Epithelial cell of proximal tubule (primary cell): ENCODE measurements around the gene SETDB2. TPM values are rescaled to one million over a fixed set of nuclear protein-coding genes. Genes with fewer than 3 reads are reported as not detected.

ENCODE experiments used
- DNase-seq: peaks from one replicate; pipeline ENCODE4 v3.0.0-alpha.2; 2011; ENCODE audit warnings: low read depth
- H3K4me3 ChIP-seq: 2 replicates; pipeline ENCODE4 v1.5.1; 2011; ENCODE audit warnings: low read depth, mild to moderate bottlenecking, low read length
- total RNA-seq: library from RNA; depleted of rRNA; stranded (reverse); fragments of >200 nt; gene quantifications from 2 replicates; pipeline ENCODE4 v1.2.3, GENCODE V29; 2015
- TF ChIP-seq, protein P1 (sequence below): conservative IDR thresholded peaks from 2 replicates; pipeline ENCODE4 v1.5.1; 2012; ENCODE audit warnings: low read depth, mild to moderate bottlenecking, low read length

The SETDB2 gene
- total RNA-seq, 1 donor from 2014 or later = 5.2 TPM

DNA sequence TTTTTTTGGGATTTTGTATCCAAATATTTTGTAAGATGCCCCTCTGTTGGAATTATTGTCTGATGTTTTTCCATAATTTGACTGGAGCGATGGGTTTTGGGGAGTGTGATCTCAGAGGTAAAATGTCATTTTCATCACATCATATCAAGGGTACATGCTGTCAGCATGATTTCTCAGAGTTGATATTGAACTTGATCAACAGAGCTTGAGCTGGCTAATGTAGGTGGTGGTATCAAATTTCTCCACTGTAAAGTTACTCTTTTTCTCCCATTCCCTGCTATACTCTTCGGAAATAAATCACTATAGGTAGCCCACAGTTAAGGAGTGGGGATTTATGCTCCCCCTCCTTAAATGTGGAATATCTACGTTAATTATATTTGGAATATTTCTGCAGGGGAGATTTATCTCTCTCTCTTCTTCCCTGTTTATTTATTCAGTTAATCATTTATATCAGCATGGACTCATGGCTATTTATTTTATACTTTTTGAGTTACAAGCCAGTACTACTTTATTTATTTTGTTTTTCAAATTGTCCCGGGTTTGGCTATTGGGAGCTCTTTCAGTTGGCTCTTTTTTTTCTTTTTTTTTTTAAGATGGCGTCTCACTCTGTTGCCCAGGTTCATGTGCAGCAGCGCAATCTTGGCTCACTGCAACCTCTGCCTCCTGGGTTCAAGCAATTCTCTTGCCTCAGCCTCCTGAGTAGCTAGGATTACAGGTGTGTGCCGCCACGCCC is 8.8 kb downstream of the SETDB2 start:
- no peak overlapping the region for H3K4me3 ChIP-seq
- DNase-seq = no peak
- TF ChIP-seq, protein P1, sequence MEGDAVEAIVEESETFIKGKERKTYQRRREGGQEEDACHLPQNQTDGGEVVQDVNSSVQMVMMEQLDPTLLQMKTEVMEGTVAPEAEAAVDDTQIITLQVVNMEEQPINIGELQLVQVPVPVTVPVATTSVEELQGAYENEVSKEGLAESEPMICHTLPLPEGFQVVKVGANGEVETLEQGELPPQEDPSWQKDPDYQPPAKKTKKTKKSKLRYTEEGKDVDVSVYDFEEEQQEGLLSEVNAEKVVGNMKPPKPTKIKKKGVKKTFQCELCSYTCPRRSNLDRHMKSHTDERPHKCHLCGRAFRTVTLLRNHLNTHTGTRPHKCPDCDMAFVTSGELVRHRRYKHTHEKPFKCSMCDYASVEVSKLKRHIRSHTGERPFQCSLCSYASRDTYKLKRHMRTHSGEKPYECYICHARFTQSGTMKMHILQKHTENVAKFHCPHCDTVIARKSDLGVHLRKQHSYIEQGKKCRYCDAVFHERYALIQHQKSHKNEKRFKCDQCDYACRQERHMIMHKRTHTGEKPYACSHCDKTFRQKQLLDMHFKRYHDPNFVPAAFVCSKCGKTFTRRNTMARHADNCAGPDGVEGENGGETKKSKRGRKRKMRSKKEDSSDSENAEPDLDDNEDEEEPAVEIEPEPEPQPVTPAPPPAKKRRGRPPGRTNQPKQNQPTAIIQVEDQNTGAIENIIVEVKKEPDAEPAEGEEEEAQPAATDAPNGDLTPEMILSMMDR = no peak

DNA sequence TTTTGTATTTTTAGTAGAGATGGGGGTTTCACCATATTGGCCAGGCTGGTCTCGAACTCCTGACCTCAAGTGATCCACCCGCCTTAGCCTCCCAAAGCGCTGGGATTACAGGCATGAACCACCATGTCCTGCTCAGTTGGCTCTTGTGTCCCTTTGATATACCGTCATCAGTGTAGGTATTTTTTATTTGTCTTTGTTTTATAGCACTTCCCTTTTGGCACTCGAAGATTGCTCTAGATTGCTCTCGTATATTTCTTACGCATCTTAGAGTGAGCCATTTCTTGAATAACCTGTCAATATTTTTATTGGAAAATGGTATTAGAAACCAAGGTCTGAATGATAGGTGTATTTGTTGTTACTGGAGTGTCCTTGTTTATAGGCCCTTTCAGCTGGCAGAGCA is 9.4 kb downstream of the SETDB2 start:
- H3K4me3 ChIP-seq = no peak overlapping the region
- no peak for DNase-seq

DNA sequence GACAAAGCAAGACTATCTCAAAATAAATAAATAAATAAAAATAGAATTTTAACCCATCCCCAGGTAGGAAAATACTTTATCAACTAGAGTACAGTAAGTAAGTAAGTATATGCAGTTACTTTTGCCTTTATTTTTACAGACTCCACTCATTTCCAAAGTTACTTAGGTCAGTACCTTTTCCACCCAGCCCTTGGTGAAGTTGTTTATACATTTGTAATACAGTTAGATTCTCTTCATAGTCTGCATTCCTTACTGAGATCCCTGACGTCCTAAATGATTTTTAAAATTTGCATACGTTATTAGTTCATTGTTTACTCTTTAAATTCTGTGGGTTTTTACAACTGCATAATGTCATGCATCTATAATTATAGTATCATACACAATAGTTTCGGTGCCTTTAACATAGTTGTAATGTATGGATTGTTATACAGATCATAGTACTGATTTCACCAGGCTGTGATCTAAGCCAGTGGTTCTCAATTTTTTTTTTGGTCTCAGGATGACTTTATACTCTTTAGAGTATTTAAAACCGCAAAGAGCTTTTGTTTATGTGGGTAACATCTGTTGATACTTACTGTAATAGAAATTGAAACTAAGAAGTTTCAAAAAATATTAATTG is 10.4 kb downstream of the SETDB2 start:
- H3K4me3 ChIP-seq = no peak overlapping the region
- no peak for DNase-seq
- TF ChIP-seq, protein P1 = no peak

More for the DNA sequence above, 9.4 kb downstream of the SETDB2 start:
- TF ChIP-seq, protein P1 = no peak

DNA sequence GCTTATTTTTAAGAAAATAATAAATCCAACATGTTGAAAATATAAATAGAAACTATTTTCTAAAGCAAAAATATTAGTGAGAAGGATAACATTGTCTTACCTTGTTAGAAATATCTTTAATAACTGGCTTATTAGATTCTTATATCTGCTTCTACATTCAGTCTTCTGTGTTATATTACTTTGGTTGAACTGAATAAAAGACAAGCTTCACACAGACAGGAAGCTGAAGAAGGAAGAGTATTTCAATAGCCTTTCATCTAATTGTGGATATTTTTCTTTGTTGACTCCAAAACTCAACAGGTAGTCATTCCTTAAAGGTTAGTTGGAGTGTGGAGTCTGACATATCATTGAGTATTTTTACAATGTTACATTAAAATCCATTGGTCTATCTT is 10.9 kb downstream of the SETDB2 start:
- H3K4me3 ChIP-seq = no peak overlapping the region
- TF ChIP-seq, protein P1 = no peak
- no peak for DNase-seq

DNA sequence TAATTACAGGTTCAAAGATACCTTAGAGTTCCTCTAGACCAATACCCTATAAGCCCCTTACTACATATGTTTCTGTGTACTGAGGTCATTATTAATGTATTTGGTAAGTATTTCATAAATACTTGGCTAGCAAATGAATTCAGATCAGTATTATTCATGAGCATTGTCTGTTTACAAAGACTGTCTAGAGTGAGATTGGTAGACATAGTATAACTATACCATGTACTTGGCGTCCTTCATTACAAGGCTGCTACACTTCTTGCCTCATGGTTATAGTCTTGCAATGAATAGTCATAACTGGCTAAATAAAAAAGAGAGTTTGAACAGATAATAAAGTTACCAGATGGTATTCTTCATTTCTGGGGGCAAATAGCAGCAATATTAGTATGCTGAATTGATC is 12.1 kb downstream of the SETDB2 start:
- TF ChIP-seq, protein P1 = no peak
- no peak for DNase-seq
- H3K4me3 ChIP-seq = no peak overlapping the region

DNA sequence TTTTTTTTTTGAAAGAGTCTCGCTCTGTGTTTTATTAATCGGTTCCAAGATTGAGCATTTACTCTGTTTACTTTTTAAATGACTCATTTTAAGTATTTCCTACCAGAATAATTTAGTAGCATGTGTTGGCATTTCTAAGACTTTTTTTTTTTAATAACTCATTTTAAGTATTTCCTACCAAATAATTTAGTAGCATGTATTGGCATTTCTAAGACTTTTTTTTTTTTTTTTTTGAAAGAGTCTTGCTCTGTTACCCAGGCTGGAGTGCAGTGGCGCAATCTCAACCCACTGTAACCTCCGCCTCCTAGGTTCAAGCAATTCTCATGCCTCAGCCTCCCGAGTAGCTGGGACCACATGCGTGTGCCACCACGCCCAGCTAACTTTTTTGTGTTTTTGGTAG is 13.1 kb downstream of the SETDB2 start:
- TF ChIP-seq, protein P1 = no peak
- no peak overlapping the region for H3K4me3 ChIP-seq
- no peak for DNase-seq

DNA sequence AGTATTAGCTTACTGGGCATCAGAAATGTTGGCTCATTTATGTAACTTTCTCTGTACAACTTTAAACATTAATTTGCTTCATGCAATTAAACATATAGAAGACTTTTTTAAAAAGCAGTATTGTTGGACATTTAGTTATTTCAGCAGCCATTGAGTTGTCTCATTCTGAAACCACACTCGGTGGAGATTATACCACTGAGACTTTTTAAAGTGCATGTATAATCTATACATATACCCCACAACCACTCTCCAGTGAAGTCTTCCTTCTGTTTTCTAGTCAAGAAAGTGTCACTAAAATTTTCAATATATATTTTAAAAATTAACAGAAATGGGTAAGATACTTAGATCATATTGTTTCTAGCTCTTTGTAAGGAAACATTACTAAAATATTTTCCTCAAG is 15.5 kb downstream of the SETDB2 start:
- H3K4me3 ChIP-seq = no peak overlapping the region
- DNase-seq = no peak
- TF ChIP-seq, protein P1 = no peak
